ENCODE results near the gene ANGEL2.

GRCh38 chr1:213019450-213019849 lies 3.8 kb upstream of the ANGEL2 start:
- TF ChIP-seq CTCF (IDR thresholded peaks at IDR 0.05): no peak
- no peak for TF ChIP-seq POLR2A (IDR thresholded peaks at IDR 0.05)

Data from lower leg skin (tissue), 3 donors.